HG03342 (cell line): ENCODE measurements around the gene VPS37B.
"Not testable (repeated sequence)": the region's sequence is repeated elsewhere in the genome, so short reads cannot be mapped to it uniquely, and the experiment has no call there.

Source experiments
- ATAC-seq: cut with Tn5 transposase; IDR thresholded peaks from one replicate; pipeline ENCODE4 v1.9.1; 2021; ENCODE audit warnings: mild to moderate bottlenecking, moderate library complexity; ENCODE audit not compliant: unreplicated experiment

Gene VPS37B

DNA sequence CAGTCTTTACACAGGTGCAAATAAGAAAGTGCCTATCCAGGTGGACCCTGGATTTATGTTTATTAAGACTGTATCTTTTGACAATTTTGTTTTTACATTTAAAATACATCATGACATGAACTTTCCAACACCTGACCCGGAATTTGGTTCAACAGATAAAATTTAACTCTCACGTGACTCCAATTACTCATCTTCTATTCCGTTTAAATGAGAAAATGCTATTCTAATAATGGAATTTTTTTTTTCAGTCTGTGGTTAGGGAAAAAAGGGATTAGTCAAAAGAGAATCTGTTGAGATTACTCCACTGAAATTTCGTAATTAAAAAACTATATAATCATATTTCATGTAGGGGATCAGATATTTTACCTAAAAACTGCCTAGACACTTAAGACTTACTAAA is 11.1 kb downstream of the VPS37B start:
- ATAC-seq: no peak

DNA sequence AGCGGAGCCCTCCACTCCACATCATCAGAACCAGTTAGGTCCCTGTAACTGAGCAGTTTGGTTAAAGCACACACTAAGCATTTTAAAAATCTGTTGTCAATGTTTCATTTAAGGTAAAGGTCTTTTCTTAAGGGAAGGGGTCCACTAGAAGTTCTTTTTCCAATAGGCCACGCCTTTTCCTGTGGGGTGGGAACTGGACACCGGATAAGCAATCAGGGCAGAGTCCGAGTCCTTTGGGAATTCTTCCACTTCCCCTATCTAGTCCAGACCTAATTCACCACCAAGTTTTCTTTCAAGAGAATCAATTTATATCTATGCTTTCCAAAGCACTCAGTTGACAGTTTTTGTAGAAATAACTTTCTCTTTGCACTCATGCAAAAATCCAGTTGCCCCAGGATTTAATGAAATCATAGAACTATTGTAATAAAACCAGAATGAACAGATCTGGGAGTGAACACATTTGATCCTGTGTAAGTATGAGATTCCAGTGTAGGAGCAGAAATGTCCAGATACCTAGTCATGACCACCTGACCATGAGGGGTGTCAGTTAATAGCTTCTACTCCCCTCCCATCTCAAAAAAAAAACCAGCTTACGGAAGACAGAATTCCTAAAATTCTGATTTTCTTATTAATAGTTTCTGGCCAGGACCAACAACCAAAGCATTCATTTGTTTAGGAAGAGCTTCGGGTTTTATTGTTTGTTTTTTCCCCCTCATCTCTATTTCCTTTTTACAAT is 11.7 kb downstream of the VPS37B start:
- ATAC-seq: no peak

DNA sequence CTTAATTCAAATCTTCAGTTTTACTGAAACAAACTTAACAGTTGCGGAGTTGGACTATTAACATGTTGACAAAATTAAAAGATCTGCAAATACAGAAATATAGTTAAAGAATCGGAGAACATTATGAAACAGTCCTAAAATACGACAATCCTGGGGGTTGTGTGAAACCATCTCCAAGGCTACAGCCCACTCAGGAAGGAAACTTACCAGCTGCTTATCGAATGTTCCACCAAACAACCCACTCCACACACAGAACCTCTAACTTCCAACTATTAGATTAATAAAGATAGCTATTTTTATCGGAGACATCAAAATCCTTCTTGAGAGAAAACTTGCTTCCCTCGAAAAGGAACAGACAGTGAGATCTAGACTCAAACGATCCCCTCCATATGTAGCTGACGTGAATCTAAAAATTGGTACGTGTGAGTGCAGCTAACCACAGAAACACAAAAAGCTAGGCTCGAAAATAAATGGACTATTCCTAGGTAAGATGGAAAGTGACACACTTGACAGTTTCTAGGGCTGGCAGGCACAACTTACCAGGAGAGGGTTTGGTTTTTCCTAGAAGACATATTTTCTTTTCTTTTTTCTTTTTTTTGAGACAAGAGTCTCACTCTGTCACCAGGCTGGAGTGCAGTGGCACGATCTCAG is 12.9 kb downstream of the VPS37B start:
- ATAC-seq: no peak

DNA sequence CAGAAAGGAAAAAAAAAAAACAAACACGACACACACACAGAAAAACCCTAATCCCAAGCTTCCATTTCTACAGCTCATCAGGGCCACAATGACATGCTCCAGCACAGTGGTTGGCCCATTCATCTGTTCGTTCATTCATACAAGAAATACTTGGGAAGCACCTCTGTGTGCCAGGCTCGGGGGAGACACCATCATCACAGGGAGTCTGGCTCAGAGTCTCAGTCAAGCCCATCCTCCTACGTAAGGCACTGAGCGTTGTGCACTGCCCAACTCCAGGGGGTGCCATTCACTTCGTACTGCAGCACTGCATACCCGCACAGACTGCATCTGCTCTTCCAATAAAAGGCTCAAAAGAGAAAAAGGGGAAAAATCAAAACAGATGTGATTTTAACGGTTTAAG is 15.3 kb downstream of the VPS37B start:
- no peak for ATAC-seq

DNA sequence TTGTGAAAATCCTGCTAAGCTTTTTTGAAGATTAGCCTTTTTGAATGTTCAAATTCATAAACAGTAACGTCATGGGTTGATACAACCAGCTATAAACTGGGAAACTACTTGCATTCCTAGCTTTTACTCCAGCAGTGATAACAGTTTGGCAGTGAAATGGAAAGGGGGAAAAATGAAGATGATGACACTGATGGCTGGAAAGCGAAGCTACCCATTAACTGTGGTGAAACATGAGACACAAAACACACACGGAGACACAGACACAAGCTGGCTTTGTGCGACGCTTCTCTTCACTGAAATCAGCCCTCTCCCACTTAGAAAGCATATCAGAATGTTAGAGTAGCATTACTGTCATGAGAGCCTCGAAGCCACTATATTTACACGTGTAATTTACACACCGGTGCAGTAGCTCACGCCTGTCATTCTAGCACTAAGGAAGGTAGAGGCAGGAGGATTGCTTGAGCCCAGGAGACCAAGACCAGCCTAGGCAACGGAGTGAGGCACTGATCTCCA is 15.7 kb downstream of the VPS37B start:
- no peak for ATAC-seq

DNA sequence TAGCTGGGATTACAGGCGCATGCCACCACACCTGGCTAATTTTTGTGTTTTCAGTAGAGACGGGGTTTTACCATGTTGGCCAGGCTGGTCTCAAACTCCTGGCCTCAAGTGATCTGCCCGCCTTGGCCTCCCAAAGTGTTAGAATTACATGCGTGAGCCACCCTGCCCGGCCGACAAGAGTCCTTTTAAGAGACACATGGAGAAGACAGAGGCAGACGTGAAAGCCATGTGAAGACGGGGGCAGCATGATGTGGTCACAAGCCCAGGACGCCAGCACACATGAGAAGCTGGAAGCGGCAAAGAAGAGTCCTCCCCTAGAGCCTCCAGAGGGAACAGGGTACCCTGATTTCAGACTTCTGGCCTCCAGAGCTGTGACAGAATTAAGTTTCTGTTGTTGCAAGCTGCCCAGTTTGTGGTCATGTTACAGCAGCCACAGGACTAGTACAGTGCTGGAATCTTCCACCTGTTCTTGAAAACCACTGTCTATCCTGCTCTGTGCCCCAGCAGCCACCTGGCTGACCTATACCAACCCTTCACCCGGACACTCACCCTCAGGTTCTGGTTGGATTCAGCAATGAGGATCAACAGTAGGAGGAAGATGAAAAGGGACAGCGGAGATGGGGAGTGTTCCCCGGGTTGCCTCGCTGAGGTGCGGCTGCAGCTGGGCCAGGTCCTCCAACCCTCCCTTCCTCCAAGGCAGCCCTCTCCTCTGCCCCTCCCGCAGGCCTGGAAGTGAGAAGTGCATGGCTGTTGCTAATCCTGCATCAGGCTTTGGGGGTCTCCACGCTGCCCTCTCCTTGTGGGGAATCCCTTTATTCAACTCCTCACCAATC is 16.9 kb downstream of the VPS37B start:
- no peak for ATAC-seq

DNA sequence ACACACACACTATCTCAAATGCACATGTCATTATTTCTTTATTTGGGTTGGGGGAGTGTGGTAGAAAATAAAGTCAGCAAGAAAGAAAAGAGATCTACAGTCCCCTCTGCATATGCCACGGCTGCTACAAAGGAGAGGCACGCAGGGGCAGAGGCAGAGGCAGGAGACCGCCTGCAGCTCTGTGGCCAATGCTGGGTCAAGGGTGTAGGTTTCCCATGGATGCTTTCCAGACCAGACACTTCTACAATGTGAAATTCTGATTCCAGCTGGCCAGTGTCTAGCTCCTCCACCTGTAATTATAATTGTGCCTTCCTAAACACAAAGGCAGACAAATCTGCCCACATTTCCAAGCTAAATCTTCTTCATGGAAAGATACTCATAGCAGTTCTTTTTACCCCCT is 19.2 kb downstream of the VPS37B start:
- ATAC-seq: no peak

DNA sequence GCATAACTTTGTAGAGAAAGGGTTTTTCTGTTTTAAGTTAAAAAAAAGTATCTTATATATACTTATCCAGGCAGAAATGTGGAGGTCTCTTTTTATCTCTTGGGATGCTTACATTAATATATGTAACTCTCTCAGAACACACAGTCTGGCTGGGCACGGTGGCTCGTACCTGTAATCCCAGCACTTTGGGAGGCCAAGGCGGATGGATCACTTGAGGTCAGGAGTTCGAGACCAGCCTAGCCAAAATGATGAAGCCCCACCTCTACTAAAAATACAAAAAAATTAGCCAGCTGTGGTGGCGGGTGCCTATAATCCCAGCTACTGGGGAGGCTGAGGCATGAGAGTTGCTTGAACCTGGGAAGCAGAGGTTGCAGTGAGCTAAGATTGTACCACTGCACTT is 19.6 kb downstream of the VPS37B start:
- ATAC-seq: not testable (repeated sequence)

DNA sequence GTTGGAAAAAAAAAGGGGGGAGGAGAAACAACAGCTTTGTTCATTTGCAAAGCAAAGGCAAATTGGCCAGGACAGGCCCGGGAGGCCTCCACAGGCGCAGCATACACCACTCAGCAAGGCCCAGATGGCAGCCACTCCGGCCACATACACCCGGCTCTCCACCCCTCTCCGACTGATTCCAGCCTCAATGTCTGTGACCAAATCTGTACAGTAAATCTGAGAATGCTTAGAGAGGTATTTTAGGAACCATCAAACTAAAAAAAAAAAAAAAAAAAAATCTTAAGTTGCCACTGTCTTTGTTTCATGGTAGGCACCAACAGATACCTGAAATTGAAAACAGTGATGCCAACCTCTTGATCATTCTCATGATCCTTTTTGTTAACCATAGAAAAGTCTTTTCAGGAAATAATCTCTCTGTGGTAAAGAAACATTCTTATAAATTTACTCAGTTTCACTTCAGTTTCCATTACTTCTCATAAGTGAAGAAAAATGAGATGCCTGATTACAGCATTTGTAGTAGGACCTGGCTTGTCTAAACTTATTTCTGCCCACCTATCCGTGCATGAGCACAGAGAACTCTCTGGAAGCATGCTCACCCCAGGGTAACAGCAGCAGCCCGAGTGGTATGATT is 20.2 kb downstream of the VPS37B start:
- peak; percentile 61 for ATAC-seq

DNA sequence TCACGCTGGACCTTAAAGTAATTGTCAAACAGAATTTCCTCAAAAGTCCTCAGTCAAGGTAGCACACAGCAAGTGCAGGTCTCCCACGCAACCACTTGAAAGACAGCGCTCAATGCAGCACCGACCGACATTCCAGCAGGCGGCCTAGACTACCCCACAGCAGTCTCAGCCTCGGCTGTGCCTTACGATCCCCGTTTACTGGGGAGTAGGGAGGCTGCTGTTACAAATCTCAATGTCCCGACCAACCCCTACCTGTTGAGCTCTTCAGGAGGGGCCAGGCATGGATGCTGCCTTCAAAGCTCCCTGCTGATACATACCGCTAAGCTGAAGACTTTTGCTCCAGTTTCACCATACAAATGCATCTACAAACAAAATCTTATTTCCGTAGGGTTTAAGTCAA is 21.8 kb downstream of the VPS37B start:
- no peak for ATAC-seq

DNA sequence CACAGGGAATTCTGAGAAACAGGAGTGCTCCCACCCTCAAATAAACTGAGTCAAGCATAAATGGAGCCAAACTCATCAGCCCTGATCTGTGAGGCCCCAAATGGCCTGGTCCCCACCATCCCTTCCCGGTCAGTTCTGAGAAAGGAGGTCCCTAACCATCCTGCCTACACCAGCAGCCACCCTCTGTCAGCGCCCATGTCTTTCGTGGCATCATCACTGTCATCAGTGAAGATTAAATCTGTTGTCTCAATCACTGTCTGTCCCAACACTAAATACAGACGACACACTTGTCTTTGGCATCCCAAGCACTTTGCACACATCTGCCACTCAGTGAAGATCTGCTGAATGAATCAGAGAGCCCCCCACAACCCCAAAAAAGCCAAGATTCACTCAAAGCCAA is 22.4 kb downstream of the VPS37B start:
- ATAC-seq: no peak

DNA sequence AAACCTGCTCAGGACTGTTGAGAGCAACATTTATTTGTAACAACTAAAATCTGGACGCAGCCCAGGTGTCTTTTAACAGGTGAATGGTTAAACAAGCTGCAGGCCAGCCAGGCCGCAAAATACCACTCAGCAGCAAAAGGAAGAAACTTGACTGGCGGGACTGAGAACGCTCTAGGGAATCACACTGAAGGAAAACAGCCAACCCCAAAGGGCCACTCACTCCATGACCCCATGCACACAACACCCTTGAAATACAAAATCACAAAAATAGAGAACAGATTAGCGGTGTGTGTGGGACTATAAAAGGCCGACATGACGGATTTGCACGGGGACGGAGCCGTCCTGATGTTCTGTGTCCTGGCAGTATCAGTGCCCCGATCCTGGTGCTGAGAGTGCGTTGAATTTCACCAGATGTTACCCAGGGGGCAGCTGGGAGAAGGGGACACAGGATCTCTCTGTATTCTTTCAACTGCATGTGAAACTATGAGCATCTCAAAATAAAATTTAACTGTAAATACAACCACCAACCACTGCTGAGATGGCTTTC is 23.0 kb downstream of the VPS37B start:
- ATAC-seq: no peak

DNA sequence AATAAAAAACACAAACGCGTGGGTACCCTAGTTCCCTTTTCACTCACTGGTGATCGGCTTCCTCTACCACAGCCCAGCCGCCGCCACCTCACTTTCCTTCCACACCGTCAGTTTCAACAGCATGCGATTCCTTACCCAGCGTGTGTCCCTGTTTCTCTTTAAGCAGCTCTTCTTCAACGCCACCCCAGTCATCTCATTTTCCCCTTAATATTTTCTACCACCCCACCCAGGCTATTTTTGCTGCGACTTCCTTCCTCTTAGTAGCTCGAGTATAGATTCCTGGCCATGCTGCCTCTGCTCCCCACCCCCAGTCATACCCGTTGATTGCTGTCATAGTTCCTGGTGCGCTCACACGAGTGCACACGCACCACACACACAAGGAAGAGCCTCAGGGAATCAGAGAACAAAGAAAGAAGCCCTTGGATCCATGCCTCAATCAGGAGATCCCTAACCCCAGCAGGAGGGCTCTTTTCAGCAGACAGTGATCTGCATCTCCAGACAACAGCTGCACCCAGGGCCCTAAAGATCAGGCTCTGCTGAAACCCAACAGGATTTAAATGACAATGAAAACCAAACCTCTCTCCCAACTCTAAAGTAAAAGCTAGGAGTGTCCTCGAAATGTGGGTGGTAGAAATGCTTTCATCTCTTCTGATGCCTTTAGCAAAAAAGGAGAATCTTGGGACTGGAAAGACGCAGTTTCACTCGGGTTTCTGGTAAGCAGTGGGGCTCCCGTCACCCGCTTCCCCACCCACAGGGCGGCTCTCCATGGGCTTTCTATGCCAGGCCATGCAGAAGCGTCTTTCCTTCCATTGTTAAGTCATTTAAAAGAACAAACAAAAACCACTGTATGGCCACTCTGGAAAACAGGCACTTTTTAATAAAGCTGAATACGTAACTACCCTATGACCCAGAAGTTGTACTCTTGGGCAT is 23.8 kb downstream of the VPS37B start:
- ATAC-seq: no peak

DNA sequence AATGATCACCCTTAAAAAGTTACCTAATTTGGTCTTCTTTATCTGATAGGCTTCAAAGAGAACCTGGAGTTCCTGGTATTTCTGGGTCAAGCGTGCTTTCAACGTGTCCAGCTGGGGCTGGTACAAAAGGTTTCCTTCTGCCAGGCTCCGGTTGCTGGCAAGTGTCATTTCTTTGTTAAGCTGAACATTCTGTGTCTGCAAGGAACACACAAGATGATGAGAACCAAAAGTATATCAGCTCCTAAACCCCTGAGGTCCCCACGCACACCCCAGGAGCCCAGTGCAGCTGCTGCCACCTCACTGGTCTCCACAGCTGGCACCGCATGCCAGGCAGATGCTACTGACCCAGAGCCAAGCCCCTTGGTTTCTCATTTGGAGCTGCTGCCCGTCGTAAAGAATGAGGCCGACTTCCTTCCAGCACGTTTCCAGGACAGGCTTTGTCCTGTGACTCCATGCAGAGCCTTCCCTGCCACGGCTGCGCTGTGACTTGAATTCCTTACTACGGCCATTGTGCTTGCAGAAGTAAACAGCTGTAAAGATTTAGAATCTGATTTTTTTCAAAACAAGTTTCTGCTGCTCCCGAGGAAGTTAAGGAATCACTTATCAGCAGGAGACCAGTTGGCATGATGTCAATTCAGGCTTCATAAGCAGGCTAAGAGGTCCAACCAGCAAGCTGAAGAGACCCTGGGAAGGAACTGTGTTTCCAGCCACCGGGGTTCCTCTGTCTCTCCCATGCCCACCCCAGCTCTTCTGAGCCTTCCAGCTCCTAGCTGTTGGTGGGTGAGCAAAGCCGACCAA is 24.9 kb downstream of the VPS37B start:
- no peak for ATAC-seq

DNA sequence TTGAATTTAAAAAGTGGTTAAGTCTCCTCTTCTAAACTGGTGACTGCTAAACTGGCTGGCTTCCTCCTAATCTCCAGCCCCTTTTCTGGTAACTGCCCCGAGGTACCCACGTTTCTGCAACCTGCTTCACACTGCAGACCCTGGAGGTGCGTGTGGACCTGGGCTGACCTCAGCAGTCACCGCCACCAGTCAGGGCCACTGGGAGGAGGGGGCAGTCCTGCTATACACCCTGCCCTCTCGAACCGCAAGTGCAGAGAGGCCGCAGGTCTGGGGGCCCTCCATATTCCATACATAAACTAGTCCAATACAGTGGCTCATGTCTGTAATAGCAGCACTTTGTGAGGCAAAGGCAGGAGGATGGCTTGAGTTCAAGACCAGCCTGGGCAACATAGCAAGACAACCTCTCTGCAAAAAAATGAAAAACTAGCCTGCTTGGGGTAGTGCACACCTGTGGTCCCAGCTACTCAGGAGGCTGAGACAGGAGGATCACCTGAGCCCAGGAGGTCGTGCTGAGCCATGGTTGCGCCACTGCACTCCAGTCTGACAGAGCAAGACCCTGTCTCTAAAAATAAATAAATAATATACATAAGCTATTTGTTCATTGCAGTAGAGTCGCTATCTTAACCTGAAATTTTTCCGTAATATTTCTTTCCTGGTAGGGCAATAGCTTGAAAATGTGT is 25.6 kb downstream of the VPS37B start:
- ATAC-seq: no peak

DNA sequence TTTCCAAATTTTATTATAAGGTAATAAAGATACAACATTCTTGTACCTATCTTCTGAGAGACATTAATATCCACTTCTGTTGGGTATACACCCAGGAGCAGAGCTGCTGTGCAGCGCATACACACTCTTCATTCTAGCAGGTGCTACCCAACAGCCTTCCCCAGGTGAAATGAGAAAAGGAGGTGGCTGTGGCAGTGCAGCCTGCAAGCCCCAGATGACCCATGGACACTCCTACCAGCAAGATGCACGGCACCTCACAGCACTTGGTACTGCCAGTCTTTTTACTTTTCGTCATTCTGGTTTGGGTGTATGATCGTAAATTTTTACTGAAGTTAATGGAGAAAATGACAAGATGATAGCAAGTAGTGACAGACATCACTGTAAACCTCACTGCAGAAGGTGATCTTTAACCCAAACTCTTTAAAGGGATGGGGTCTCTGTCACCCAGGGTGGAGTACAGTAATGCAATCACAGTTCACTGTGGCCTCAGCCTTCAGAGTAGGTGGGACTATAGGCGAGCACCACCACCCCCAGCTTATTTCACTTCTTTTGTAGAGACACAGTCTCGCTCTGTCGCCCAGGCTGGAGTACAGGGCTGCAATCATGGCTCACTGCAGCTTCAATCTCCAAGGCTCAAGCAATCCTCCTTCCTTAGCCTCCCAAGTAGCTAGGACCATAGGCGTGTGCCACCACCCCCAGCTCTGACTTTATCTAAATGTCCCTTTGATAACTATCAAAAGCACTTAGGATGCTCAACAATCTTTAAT is 26.5 kb downstream of the VPS37B start:
- ATAC-seq: no peak

DNA sequence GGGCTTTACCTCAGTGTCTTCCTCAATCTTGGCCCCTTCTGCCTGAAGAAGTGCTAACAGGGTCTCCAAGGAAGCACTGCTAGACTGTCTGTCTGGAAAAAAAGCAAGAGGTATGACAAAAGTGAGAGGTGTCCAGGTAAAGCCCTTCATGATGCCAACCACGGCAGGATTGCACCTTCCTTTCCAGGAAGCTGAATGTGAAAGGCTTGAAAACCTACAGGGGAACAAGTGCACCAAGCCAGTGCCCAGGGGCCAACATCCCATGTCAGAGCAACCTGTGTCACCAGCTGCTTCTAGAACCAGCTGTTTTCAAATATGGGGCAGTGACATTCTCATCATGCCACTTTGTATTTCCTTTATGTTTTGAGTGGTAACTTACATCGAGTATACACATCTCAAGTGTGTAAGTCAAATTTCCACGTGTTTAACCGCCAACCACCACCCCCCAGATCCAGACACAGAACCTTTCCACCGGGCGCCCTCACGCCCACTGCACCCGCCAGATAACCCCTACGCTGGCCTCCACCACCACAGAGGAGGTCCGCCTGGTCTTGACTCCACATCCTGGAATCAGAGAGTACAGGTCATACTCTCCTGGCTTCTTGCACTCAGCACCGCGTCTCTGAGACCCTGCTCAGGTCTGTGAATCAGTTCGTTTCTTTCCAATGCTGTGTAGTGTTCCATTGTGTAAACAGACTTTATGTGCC is 27.3 kb downstream of the VPS37B start:
- no peak for ATAC-seq
